Measurements from ENCODE around the gene PWP2.
A peak's percentile ranks its signal among the peaks of the same experiment; 100 is the strongest.
"Not testable (repeated sequence)": the region's sequence is repeated elsewhere in the genome, so short reads cannot be mapped to it uniquely, and the experiment has no call there.

The PWP2 gene

DNA sequence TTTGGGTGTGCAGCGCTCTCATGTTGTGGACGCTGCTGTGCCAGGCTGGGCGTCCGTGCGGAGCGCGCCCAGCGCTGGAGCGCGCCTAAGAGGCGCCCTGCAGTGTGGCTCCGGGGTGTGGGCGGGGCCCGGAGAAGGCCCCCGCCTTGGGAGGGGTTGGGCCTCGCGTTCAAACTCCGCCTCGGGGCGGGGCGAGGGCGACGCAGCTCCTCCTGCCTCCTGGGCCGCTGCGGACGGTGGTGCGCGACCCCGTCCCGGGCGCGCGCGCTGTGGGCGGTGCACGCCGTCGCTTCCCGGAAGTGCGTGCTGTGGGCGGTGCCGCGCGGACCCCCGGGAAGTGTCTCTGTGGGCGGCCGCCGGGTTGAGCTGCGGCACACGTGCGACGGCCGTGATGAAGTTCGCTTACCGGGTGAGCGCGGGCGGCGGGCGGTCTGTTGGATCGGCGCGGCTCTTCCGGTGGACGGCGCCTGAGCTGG is at the start of gene PWP2:
Gene PWP2 (plus strand): TSS at position 374 of the 476 bp plus-strand sequence. CDS start 18 bp downstream, at position 392.
- peak within 1 kb of the TSS; percentile 50 for H3K4me3 ChIP-seq (ENCODE audit: low read depth, low read length)
- DNase-seq (ENCODE audit: low read depth, low spot score); POLR2A ChIA-PET; CTCF ChIA-PET: not testable (repeated sequence)

- no peak for DNase-seq (ENCODE audit: low read depth, low spot score)
- POLR2A ChIA-PET = no interaction called here
- H3K4me3 ChIP-seq (ENCODE audit: low read depth, low read length) = no peak overlapping the region
- TF ChIP-seq, protein P1, sequence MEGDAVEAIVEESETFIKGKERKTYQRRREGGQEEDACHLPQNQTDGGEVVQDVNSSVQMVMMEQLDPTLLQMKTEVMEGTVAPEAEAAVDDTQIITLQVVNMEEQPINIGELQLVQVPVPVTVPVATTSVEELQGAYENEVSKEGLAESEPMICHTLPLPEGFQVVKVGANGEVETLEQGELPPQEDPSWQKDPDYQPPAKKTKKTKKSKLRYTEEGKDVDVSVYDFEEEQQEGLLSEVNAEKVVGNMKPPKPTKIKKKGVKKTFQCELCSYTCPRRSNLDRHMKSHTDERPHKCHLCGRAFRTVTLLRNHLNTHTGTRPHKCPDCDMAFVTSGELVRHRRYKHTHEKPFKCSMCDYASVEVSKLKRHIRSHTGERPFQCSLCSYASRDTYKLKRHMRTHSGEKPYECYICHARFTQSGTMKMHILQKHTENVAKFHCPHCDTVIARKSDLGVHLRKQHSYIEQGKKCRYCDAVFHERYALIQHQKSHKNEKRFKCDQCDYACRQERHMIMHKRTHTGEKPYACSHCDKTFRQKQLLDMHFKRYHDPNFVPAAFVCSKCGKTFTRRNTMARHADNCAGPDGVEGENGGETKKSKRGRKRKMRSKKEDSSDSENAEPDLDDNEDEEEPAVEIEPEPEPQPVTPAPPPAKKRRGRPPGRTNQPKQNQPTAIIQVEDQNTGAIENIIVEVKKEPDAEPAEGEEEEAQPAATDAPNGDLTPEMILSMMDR (IDR thresholded peaks at IDR 0.05; ENCODE audit: insufficient read depth, low read length, missing control alignments) = no peak
- CTCF ChIA-PET = interaction anchor here (2.1 kb wide), 1 partner anchor 15 kb away, joined by 4 read pairs; no protein-coding TSS in a partner anchor
These were observed 49.1 kb upstream of the PWP2 start for GRCh38 chr21:44057960-44058651.

- ChIA-PET POLR2A (no interaction called here), CTCF (interaction anchor here (2.1 kb wide), 1 partner anchor 14 kb away, joined by 4 read pairs; no protein-coding TSS in a partner anchor)
- no peak overlapping the region for H3K4me3 ChIP-seq (ENCODE audit: low read depth, low read length)
- TF ChIP-seq, protein P1 (IDR thresholded peaks at IDR 0.05; ENCODE audit: insufficient read depth, low read length, missing control alignments) = no peak
- DNase-seq (ENCODE audit: low read depth, low spot score) = no peak
These were observed 48.6 kb upstream of the PWP2 start for GRCh38 chr21:44058652-44058964.

GRCh38 chr21:44058981-44059380 is 48.2 kb upstream of the PWP2 start:
- H3K4me3 ChIP-seq (ENCODE audit: low read depth, low read length) = no peak overlapping the region
- ChIA-PET POLR2A (no interaction called here), CTCF (interaction anchor here (2.1 kb wide), 1 partner anchor 14 kb away, joined by 4 read pairs; no protein-coding TSS in a partner anchor)
- TF ChIP-seq, protein P1 (IDR thresholded peaks at IDR 0.05; ENCODE audit: insufficient read depth, low read length, missing control alignments) = no peak
- no peak for DNase-seq (ENCODE audit: low read depth, low spot score)

- CTCF ChIA-PET = no interaction called here
- POLR2A ChIA-PET = no interaction called here
- DNase-seq (ENCODE audit: low read depth, low spot score) = no peak
These were observed 47.5 kb upstream of the PWP2 start for GRCh38 chr21:44059710-44060109.

DNA sequence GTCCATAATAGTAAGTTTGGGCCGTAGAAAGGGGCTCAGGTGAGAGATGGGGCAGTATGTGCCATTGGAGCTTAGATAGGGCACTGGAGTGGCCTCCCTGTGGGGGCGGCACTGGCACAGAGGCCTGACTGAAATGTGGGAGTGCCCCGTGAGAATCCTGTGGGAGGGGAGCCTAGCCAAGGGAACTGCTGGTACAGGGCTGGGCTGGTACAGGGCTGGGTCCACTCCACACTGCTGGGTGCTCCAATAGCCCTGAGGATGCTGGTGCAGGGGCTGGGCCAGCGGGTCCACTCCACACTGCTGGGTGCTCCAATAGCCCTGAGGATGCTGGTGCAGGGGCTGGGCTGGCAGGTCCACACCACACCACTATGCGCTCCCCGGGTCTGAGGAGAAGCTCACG is 44.8 kb upstream of the PWP2 start:
- CTCF ChIA-PET = interaction anchor here (0.6 to 1.3 kb wide), 2 partner anchors 8 to 18 kb away, joined by 3 read pairs; no protein-coding TSS in a partner anchor
- POLR2A ChIA-PET = no interaction called here
- H3K4me3 ChIP-seq (ENCODE audit: low read depth, low read length) = no peak overlapping the region
- no peak for DNase-seq (ENCODE audit: low read depth, low spot score)
- TF ChIP-seq, protein P1 (IDR thresholded peaks at IDR 0.05; ENCODE audit: insufficient read depth, low read length, missing control alignments) = no peak

More at GRCh38 chr21:44059710-44060109, 47.5 kb upstream of the PWP2 start:
- TF ChIP-seq, protein P1 (IDR thresholded peaks at IDR 0.05; ENCODE audit: insufficient read depth, low read length, missing control alignments) = no peak
- H3K4me3 ChIP-seq (ENCODE audit: low read depth, low read length) = no peak overlapping the region

All from AG04449 (cell line).